NCI-H748 treated with DMSO at 0.1 percent for 48 hours (cell line): Measurements from ENCODE around the gene NAPA.

Experiments used
- DNase-seq: peaks from one replicate; lab custom pipeline; 2025; lab: John Stamatoyannopoulos, UW

NAPA gene

GRCh38 chr19:47458672-47459071, 56.2 kb downstream of the NAPA start:
- no peak for DNase-seq

- no peak for DNase-seq
Measured at GRCh38 chr19:47456721-47457474, 58.0 kb downstream of the NAPA start.

GRCh38 chr19:47450478-47450877, 64.4 kb downstream of the NAPA start:
- DNase-seq: no peak

GRCh38 chr19:47448360-47448727, 66.5 kb downstream of the NAPA start:
- no peak for DNase-seq

GRCh38 chr19:47447470-47448359, 67.1 kb downstream of the NAPA start:
- DNase-seq: no peak

- DNase-seq: peak; percentile 30
Measured at GRCh38 chr19:47446534-47447469, 68.1 kb downstream of the NAPA start.

GRCh38 chr19:47445937-47446402, 68.9 kb downstream of the NAPA start:
- peak; percentile 38 for DNase-seq

- no peak for DNase-seq
Measured at GRCh38 chr19:47445527-47445926, 69.3 kb downstream of the NAPA start.

- no peak for DNase-seq
Measured at GRCh38 chr19:47444388-47444821, 70.5 kb downstream of the NAPA start.

GRCh38 chr19:47443331-47443730, 71.5 kb downstream of the NAPA start:
- no peak for DNase-seq

- DNase-seq: no peak
Measured at GRCh38 chr19:47438793-47439220, 76.1 kb downstream of the NAPA start.
